Measurements from ENCODE around the gene PTPRK. TPM values are rescaled to one million over a fixed set of nuclear protein-coding genes. Genes with fewer than 3 reads are reported as not detected.

PTPRK gene
- total and polyA plus RNA-seq, 5 donors: 9.6 to 45.7 (median 42.7) TPM

- H3K9me3 ChIP-seq (ENCODE audit: control insufficient read depth, low read length): no peaks in the 10 kb centered on the region
- no peak for ATAC-seq
- no peak for DNase-seq
- no peaks in the 10 kb centered on the region for H3K27me3 ChIP-seq (ENCODE audit: control insufficient read depth, insufficient read depth)
- 0% methylated on average over 1 of the region's 1 CpG for WGBS
- intact Hi-C loops (cut with DNase I): no loop called here
- no peak overlapping the region for H3K27ac ChIP-seq (ENCODE audit: low read length)
- no peaks in the 10 kb centered on the region for H3K4me1 ChIP-seq (ENCODE audit: control insufficient read depth, insufficient read depth, low read length)
- no peak overlapping the region for H3K4me3 ChIP-seq (ENCODE audit: low read length)
These were observed 132.0 kb downstream of the PTPRK start for GRCh38 chr6:128388380-128388779.

- H3K4me3 ChIP-seq (ENCODE audit: low read length): no peak overlapping the region
- H3K27me3 ChIP-seq (ENCODE audit: control insufficient read depth, insufficient read depth): no peaks in the 10 kb centered on the region
- DNase-seq: no peak
- no peak overlapping the region for H3K27ac ChIP-seq (ENCODE audit: low read length)
- intact Hi-C loops (cut with DNase I): no loop called here
- ATAC-seq: no peak
- no peaks in the 10 kb centered on the region for H3K9me3 ChIP-seq (ENCODE audit: control insufficient read depth, low read length)
- H3K4me1 ChIP-seq (ENCODE audit: control insufficient read depth, insufficient read depth, low read length): no peaks in the 10 kb centered on the region
These were observed 139.5 kb downstream of the PTPRK start for GRCh38 chr6:128380891-128381290.

- H3K27ac ChIP-seq (ENCODE audit: low read length): no peak overlapping the region
- intact Hi-C loops (cut with DNase I): no loop called here
These were observed 140.8 kb downstream of the PTPRK start for GRCh38 chr6:128379577-128379976.

GRCh38 chr6:128376952-128377503 lies 143.4 kb downstream of the PTPRK start:
- no peak for ATAC-seq
- no peaks in the 10 kb centered on the region for H3K9me3 ChIP-seq (ENCODE audit: control insufficient read depth, low read length)
- intact Hi-C loops (cut with DNase I): no loop called here
- WGBS: 96% methylated on average over 4 of the region's 4 CpGs
- H3K4me1 ChIP-seq (ENCODE audit: control insufficient read depth, insufficient read depth, low read length): no peaks in the 10 kb centered on the region
- H3K27me3 ChIP-seq (ENCODE audit: control insufficient read depth, insufficient read depth): no peaks in the 10 kb centered on the region
- no peak overlapping the region for H3K4me3 ChIP-seq (ENCODE audit: low read length)
- DNase-seq: no peak
- H3K27ac ChIP-seq (ENCODE audit: low read length): no peak overlapping the region

More at GRCh38 chr6:128379577-128379976, 140.8 kb downstream of the PTPRK start:
- DNase-seq (no peak), ATAC-seq (peak in 1 of 2 donors; percentile 52)
- no peak overlapping the region for H3K4me3 ChIP-seq (ENCODE audit: low read length)
- H3K27me3 ChIP-seq (ENCODE audit: control insufficient read depth, insufficient read depth): no peaks in the 10 kb centered on the region
- no peaks in the 10 kb centered on the region for H3K4me1 ChIP-seq (ENCODE audit: control insufficient read depth, insufficient read depth, low read length)
- H3K9me3 ChIP-seq (ENCODE audit: control insufficient read depth, low read length): no peaks in the 10 kb centered on the region

GRCh38 chr6:128371136-128371535 lies 149.3 kb downstream of the PTPRK start:
- no peak overlapping the region for H3K27ac ChIP-seq (ENCODE audit: low read length)
- 84% methylated on average over 4 of the region's 4 CpGs for WGBS
- H3K4me1 ChIP-seq (ENCODE audit: control insufficient read depth, insufficient read depth, low read length): no peaks in the 10 kb centered on the region
- H3K9me3 ChIP-seq (ENCODE audit: control insufficient read depth, low read length): no peaks in the 10 kb centered on the region
- DNase-seq (no peak), ATAC-seq (no peak)
- H3K4me3 ChIP-seq (ENCODE audit: low read length): no peak overlapping the region
- intact Hi-C loops (cut with DNase I): no loop called here
- H3K27me3 ChIP-seq (ENCODE audit: control insufficient read depth, insufficient read depth): no peaks in the 10 kb centered on the region

- no peak overlapping the region for H3K27ac ChIP-seq (ENCODE audit: low read length)
- no peaks in the 10 kb centered on the region for H3K9me3 ChIP-seq (ENCODE audit: control insufficient read depth, low read length)
- no peak overlapping the region for H3K4me3 ChIP-seq (ENCODE audit: low read length)
- DNase-seq (no peak), ATAC-seq (peak in 1 of 2 donors; percentile 64)
- H3K4me1 ChIP-seq (ENCODE audit: control insufficient read depth, insufficient read depth, low read length): no peaks in the 10 kb centered on the region
- WGBS: 52% methylated on average over 2 of the region's 2 CpGs
- intact Hi-C loops (cut with DNase I): no loop called here
- H3K27me3 ChIP-seq (ENCODE audit: control insufficient read depth, insufficient read depth): no peaks in the 10 kb centered on the region
These were observed 150.3 kb downstream of the PTPRK start for GRCh38 chr6:128370072-128370471.

GRCh38 chr6:128368213-128368944 lies 152.0 kb downstream of the PTPRK start:
- Histone ChIP-seq H3K4me1 (ENCODE audit: control insufficient read depth, insufficient read depth, low read length) (no peaks in the 10 kb centered on the region), H3K4me3 (ENCODE audit: low read length) (no peak overlapping the region), H3K27ac (ENCODE audit: low read length) (no peak overlapping the region), H3K27me3 (ENCODE audit: control insufficient read depth, insufficient read depth) (no peaks in the 10 kb centered on the region), H3K9me3 (ENCODE audit: control insufficient read depth, low read length) (no peaks in the 10 kb centered on the region)
- DNase-seq (no peak), ATAC-seq (no peak)
- intact Hi-C loops (cut with DNase I): no loop called here
- 69% methylated on average over 3 of the region's 3 CpGs for WGBS

GRCh38 chr6:128367437-128367836 lies 153.0 kb downstream of the PTPRK start:
- DNase-seq (no peak), ATAC-seq (no peak)
- no peak overlapping the region for H3K27ac ChIP-seq (ENCODE audit: low read length)
- intact Hi-C loops (cut with DNase I): no loop called here
- H3K4me3 ChIP-seq (ENCODE audit: low read length): no peak overlapping the region
- WGBS: 68% methylated on average over 4 of the region's 4 CpGs
- H3K9me3 ChIP-seq (ENCODE audit: control insufficient read depth, low read length): no peaks in the 10 kb centered on the region
- H3K4me1 ChIP-seq (ENCODE audit: control insufficient read depth, insufficient read depth, low read length): no peaks in the 10 kb centered on the region
- H3K27me3 ChIP-seq (ENCODE audit: control insufficient read depth, insufficient read depth): no peaks in the 10 kb centered on the region

GRCh38 chr6:128365520-128366160 lies 154.8 kb downstream of the PTPRK start:
- H3K4me1 ChIP-seq (ENCODE audit: control insufficient read depth, insufficient read depth, low read length): no peaks in the 10 kb centered on the region
- H3K4me3 ChIP-seq (ENCODE audit: low read length): no peak overlapping the region
- DNase-seq (no peak), ATAC-seq (no peak)
- no peaks in the 10 kb centered on the region for H3K27me3 ChIP-seq (ENCODE audit: control insufficient read depth, insufficient read depth)
- intact Hi-C loops (cut with DNase I): no loop called here
- H3K9me3 ChIP-seq (ENCODE audit: control insufficient read depth, low read length): no peaks in the 10 kb centered on the region
- WGBS: 88% methylated on average over 3 of the region's 3 CpGs
- H3K27ac ChIP-seq (ENCODE audit: low read length): no peak overlapping the region

- WGBS: 55% methylated on average over 3 of the region's 3 CpGs
- no peaks in the 10 kb centered on the region for H3K9me3 ChIP-seq (ENCODE audit: control insufficient read depth, low read length)
- DNase-seq (no peak), ATAC-seq (no peak)
- no peak overlapping the region for H3K27ac ChIP-seq (ENCODE audit: low read length)
- H3K4me1 ChIP-seq (ENCODE audit: control insufficient read depth, insufficient read depth, low read length): no peaks in the 10 kb centered on the region
- H3K27me3 ChIP-seq (ENCODE audit: control insufficient read depth, insufficient read depth): no peaks in the 10 kb centered on the region
- H3K4me3 ChIP-seq (ENCODE audit: low read length): no peak overlapping the region
- intact Hi-C loops (cut with DNase I): no loop called here
These were observed 155.5 kb downstream of the PTPRK start for GRCh38 chr6:128364766-128365519.
